Thyroid gland (tissue), 4 donors: ENCODE measurements around the gene SCAMP3.

Experiments
- CTCF ChIP-seq, 6 experiments: fragments of 200-600 bp in 3 of 6; fragments of 450-650 bp in 3 of 6; sonication (generic) in 3 of 6; IDR thresholded peaks; one replicate each; pipeline ENCODE4 v1.5.1; 2016 to 2019; ENCODE audit warnings: antibody characterized with exemption in 6 of 6, mild to moderate bottlenecking in 2 of 6, inconsistent platforms in 1 of 6, moderate library complexity in 1 of 6
- POLR2A ChIP-seq, 2 donors: fragments of 450-650 bp; IDR thresholded peaks; one replicate each; pipeline ENCODE4 v1.6.1; 2017; ENCODE audit warnings: antibody characterized with exemption in 2 of 2, mild to moderate bottlenecking in 2 of 2, moderate library complexity in 1 of 2

DNA sequence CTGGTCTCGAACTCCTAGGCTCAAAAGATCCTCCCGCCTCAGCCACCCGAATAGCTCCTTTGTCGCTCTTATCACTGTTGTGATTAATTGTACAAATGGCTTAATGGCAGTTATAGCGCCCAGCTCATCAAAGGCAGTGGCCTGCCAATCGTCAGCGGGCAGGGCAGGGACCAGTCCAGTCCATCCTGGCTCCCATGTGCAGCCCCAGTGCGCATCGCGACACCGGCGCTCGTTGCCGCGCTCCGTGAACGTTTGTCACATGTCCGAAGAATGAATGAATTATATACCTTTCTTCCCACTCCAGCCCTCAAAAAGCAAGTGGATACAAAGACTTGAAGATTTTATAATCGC, 35.3 kb downstream of the SCAMP3 start:
- TF ChIP-seq CTCF (IDR thresholded peaks at IDR 0.05), result no peak
- no peak for TF ChIP-seq POLR2A (IDR thresholded peaks at IDR 0.05)
